K562 (cell line): ENCODE data around the gene PPDPF. TPM values are rescaled to one million over a fixed set of nuclear protein-coding genes. Genes with fewer than 3 reads are reported as not detected.

Source experiments
- ATAC-seq: fragments of 200-7000 bp; cut with Tn5 transposase; 3 replicates; pipeline ENCODE4 v1.9.1; 2020; ENCODE audit warnings: moderate library complexity
- BruUV-seq: library from RNA; stranded (reverse); fragments of 400-500 nt; replicated peaks from 2 replicates; lab custom pipeline; 2021; lab: Mats Ljungman, UMichigan
- CTCF ChIA-PET: fragments of 300-600 bp; formaldehyde crosslinking; extraction: SDS; loops from one replicate; lab custom pipeline; 2021; ENCODE audit warnings: low intra/inter-chr PET ratio; lab: Yijun Ruan, JAX
- POLR2A ChIA-PET: fragments of 300-600, 350-650 bp; sonication (Branson Sonifier 250); formaldehyde crosslinking; extraction: SDS; loops from one replicate; lab custom pipeline; 2021; ENCODE audit warnings: antibody characterized with exemption, inconsistent platforms; lab: Yijun Ruan, JAX
- DNase-seq, 4 experiments: peaks; one replicate each; pipeline versions ENCODE4 v3.0.0 to v3.0.0-alpha.2; 2011 to 2018; ENCODE audit warnings: low spot score in 3 of 4, mixed read lengths in 3 of 4; ENCODE audit errors: extremely low read depth in 1 of 4
- FAIRE-seq: peaks from 2 replicates; lab custom pipeline; 2011; peaks lifted over from hg19 to GRCh38; lab: Jason Lieb, UNC
- H2AFZ ChIP-seq: 2 replicates; pipeline ENCODE4 v1.6.0; 2011; ENCODE audit warnings: low read depth, low read length, control low read depth, inconsistent platforms
- H3K27ac ChIP-seq: fragments of 200-600 bp; 3 replicates; pipeline ENCODE4 v1.8.0; 2011; ENCODE audit warnings: low read depth, mild to moderate bottlenecking, control low read depth, inconsistent platforms, low read length, moderate library complexity, mixed read lengths; ENCODE audit errors: extremely low read depth
- H3K27me3 ChIP-seq, 2 experiments: fragments of 300-600 bp in 1 of 2; 2 replicates in 1 of 2; 3 replicates in 1 of 2; pipeline versions ENCODE4 v1.6.0 to v1.8.0; 2011; ENCODE audit warnings: inconsistent platforms in 2 of 2, low read length in 2 of 2, mild to moderate bottlenecking in 1 of 2, mixed read lengths in 1 of 2, moderate library complexity in 1 of 2; ENCODE audit not compliant: control insufficient read depth in 2 of 2, insufficient read depth in 2 of 2
- H3K36me3 ChIP-seq: fragments of 300-600 bp; 3 replicates; pipeline ENCODE4 v1.8.0; 2011; ENCODE audit warnings: mild to moderate bottlenecking, low read length, inconsistent platforms; ENCODE audit not compliant: control insufficient read depth, insufficient read depth
- H3K4me1 ChIP-seq, 2 experiments: fragments of 200-600 bp in 1 of 2; replicated peaks in 1 of 2; 2 replicates in 1 of 2; 3 replicates in 1 of 2; pipeline versions ENCODE4 v1.5.1 to v1.8.0; 2011; ENCODE audit warnings: inconsistent platforms in 2 of 2, low read length in 2 of 2, mild to moderate bottlenecking in 1 of 2, mixed read lengths in 1 of 2, moderate library complexity in 1 of 2; ENCODE audit not compliant: control insufficient read depth in 2 of 2, insufficient read depth in 2 of 2
- H3K4me2 ChIP-seq: 2 replicates; pipeline ENCODE4 v1.6.1; 2011; ENCODE audit warnings: low read length, control low read depth, inconsistent platforms, mixed read lengths; ENCODE audit not compliant: insufficient read depth
- H3K4me3 ChIP-seq: fragments of 200-600 bp; sonication (generic), shearing (Covaris generic); 2 replicates; pipeline ENCODE4 v1.5.1; 2016; ENCODE audit warnings: control low read depth, inconsistent platforms
- H3K79me2 ChIP-seq: fragments of 200-600 bp; 3 replicates; pipeline ENCODE4 v1.8.0; 2011; ENCODE audit warnings: low read length, inconsistent platforms; ENCODE audit not compliant: control insufficient read depth, insufficient read depth
- H3K9ac ChIP-seq, 2 experiments: 2 replicates each; pipeline versions ENCODE4 v1.6.0 to v1.6.1; 2011; ENCODE audit warnings: low read depth in 2 of 2, low read length in 2 of 2, control low read depth in 1 of 2, inconsistent platforms in 1 of 2, mild to moderate bottlenecking in 1 of 2, mixed read lengths in 1 of 2; ENCODE audit not compliant: insufficient read depth in 1 of 2
- H3K9me1 ChIP-seq: one replicate; pipeline ENCODE4 v1.6.0; 2011; ENCODE audit warnings: inconsistent platforms, mild to moderate bottlenecking, low read length, moderate library complexity; ENCODE audit not compliant: control insufficient read depth, insufficient read depth
- H3K9me3 ChIP-seq: replicated peaks from 2 replicates; pipeline ENCODE4 v1.5.1; 2011; ENCODE audit warnings: low read depth, low read length, inconsistent platforms; ENCODE audit not compliant: control insufficient read depth, insufficient read depth
- H4K20me1 ChIP-seq: replicated peaks from 2 replicates; pipeline ENCODE4 v1.6.1; 2011; ENCODE audit warnings: low read length, inconsistent platforms, mixed read lengths; ENCODE audit not compliant: control insufficient read depth, insufficient read depth
- BDP1 ChIP-seq: IDR thresholded peaks from 3 replicates; pipeline ENCODE4 v1.6.1; 2011; ENCODE audit not compliant: insufficient read length, insufficient read depth
- PCBP1 ChIP-seq: fragments of 200-400 bp; formaldehyde crosslinking; IDR thresholded peaks from 2 replicates; pipeline ENCODE4 v1.6.1; 2018; ENCODE audit warnings: mild to moderate bottlenecking, low read depth, low read length; ENCODE audit not compliant: poor library complexity, severe bottlenecking
- RBM34 ChIP-seq: fragments of 200-400 bp; formaldehyde crosslinking; IDR thresholded peaks from 2 replicates; pipeline ENCODE4 v1.6.1; 2018; ENCODE audit warnings: low read length, borderline replicate concordance; ENCODE audit not compliant: insufficient read depth
- ZNF707 ChIP-seq: fragments of 250-450 bp; sonication (Bioruptor Pico); conservative IDR thresholded peaks from 2 replicates; pipeline ENCODE4 v1.8.0; 2022; ENCODE audit warnings: inconsistent platforms, mild to moderate bottlenecking, moderate library complexity
- WGBS: fragments of 100-300 bp; shearing (Covaris generic); methylation state at CpG from one replicate; pipeline ENCODE4 v1.1.6; 2016; ENCODE audit warnings: low coverage, mixed read lengths; ENCODE audit not compliant: insufficient coverage; ENCODE audit errors: missing lambda C conversion rate; 5-methylcytosine and 5-hydroxymethylcytosine counted together
- in situ Hi-C: fragments of 300-500 bp; cut with MboI; formaldehyde crosslinking; loops from 4 replicates; pipeline ENCODE4 v1.15.0; 2018; ENCODE audit warnings: inconsistent platforms, mixed read lengths
- intact Hi-C: fragments of 100-400 bp; cut with micrococcal nuclease; formaldehyde crosslinking; loops from 2 replicates; pipeline ENCODE4 v1.14.2; 2022
- polyA plus RNA-seq, 8 experiments: library from polyadenylated mRNA; depleted of rRNA in 4 of 8; stranded (reverse) in 5 of 8; unstranded in 3 of 8; fragments of >200 nt; fragmentation: Nextera tagmentation in 2 of 8; fragmentation: Illumina TruSeq in 1 of 8; extraction: Ambion mirVana in 2 of 8; extraction: Trizol in 1 of 8; gene quantifications; 2 replicates each; pipeline versions ENCODE4 v1.2.1 to v1.2.3, GENCODE V29; 2011 to 2014; ENCODE audit warnings: inconsistent platforms in 1 of 8, missing spikeins in 1 of 8
- total RNA-seq, 7 experiments: library from RNA; depleted of rRNA in 6 of 7; stranded (reverse); fragments of >200 nt in 6 of 7; fragmentation: Illumina TruSeq in 2 of 7; extraction: Trizol in 2 of 7; gene quantifications; 2 replicates each; pipeline versions ENCODE4 v1.2.1 to v1.2.3, GENCODE V29; 2011 to 2021; ENCODE audit warnings: low replicate concordance in 1 of 7
- TF ChIP-seq, protein P1 (sequence below): fragments of 250-450 bp; sonication (Bioruptor Pico); IDR thresholded peaks from 2 replicates; pipeline ENCODE4 v1.4.0; 2020; ENCODE audit warnings: mild to moderate bottlenecking, moderate library complexity
- TF ChIP-seq, protein P2 (sequence below): fragments of 450-650 bp; IDR thresholded peaks from 2 replicates; pipeline ENCODE4 v1.6.1; 2016

Gene PPDPF
- total and polyA plus RNA-seq, 9 of the 15 experiments (the other 6 are each of a cell fraction or from before 2014, with no cell fraction given), result 0.77 to 233 (median 10.5) TPM

DNA sequence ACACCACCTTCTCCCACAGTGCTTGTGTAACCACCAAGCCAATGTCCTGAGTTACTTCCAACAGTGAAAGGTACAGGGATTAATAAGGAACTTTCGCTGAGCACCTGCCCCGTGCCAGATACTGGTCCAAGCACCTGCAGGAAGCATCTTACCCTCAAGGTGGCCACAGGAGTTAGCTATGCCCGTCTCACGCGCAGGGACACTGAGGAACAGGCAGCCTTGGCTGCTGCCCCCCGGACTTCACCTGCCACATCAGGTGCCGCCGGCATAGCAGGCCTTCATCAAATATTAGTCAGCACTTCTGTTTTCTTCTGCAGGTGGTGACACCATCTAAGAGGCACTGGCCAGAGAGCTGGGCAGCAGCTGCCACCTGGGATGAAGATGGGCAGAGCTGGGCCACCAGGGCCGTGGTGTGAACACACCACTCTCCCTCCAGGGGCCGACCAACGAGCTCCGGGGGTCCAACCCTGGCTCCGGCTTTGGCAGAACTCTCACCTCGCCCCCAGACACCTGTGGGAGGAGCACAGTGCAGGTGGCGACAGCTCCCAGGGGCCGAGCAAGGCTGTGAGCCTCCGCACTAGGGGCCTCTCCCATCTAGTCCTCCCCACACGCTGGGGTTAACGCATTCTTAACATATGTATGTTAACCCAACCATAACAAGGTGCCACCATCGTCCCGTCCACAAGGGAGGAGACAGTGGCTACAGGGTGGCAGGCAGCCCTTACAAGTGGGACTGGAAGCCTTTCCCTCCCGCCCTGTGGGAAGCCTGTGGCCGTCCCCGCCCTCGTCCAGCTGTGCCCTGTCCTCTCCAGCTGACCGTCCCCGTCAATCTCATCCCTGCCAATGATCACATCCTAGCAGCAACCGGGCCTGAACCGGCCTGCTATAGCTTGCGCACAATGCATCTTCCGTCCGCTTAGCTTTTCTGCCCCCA lies 2.9 kb upstream of the PPDPF start:
- Histone ChIP-seq H3K4me2 (no peak overlapping the region), H3K27ac (no peak overlapping the region), H3K79me2 (peaks cover 14% of the 10 kb centered on the region), H3K9me1 (no peaks in the 10 kb centered on the region), H3K27me3 (peaks cover 37 to 41% of the 10 kb centered on the region in 2 experiments), H4K20me1 (no peaks in the 10 kb centered on the region), H3K4me3 (no peak overlapping the region), H2AFZ (no peak overlapping the region), H3K4me1 (peaks cover 10 to 49% of the 10 kb centered on the region in 2 experiments; a peak in 4 of 5 replicates), H3K9me3 (peaks cover 2% of the 10 kb centered on the region; the same call in 1 of the 2 replicates), H3K9ac (0 out of 4 replicates have a peak overlapping the region, but pooled peaks of 1 of the 2 experiments have one; percentile 9), H3K36me3 (peaks cover 13% of the 10 kb centered on the region; the same call in 2 of the 3 replicates)
- 27% methylated on average over 28 of the region's 32 CpGs for WGBS
- no peak for ATAC-seq
- no TSS peak for BruUV-seq
- CTCF ChIA-PET, result no interaction called here
- no peak for FAIRE-seq
- no peak for DNase-seq
- TF ChIP-seq BDP1 (no peak), ZNF707 (CRISPR knock-in tag) (no peak), RBM34 (no peak), PCBP1 (no peak)
- TF ChIP-seq, protein P1, sequence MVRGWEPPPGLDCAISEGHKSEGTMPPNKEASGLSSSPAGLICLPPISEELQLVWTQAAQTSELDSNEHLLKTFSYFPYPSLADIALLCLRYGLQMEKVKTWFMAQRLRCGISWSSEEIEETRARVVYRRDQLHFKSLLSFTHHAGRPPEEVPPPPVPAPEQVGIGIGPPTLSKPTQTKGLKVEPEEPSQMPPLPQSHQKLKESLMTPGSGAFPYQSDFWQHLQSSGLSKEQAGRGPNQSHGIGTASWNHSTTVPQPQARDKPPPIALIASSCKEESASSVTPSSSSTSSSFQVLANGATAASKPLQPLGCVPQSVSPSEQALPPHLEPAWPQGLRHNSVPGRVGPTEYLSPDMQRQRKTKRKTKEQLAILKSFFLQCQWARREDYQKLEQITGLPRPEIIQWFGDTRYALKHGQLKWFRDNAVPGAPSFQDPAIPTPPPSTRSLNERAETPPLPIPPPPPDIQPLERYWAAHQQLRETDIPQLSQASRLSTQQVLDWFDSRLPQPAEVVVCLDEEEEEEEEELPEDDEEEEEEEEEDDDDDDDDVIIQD (CRISPR knock-in tag), result no peak
- TF ChIP-seq, protein P2, sequence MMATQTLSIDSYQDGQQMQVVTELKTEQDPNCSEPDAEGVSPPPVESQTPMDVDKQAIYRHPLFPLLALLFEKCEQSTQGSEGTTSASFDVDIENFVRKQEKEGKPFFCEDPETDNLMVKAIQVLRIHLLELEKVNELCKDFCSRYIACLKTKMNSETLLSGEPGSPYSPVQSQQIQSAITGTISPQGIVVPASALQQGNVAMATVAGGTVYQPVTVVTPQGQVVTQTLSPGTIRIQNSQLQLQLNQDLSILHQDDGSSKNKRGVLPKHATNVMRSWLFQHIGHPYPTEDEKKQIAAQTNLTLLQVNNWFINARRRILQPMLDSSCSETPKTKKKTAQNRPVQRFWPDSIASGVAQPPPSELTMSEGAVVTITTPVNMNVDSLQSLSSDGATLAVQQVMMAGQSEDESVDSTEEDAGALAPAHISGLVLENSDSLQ, result no peak
- in situ Hi-C loops, result no loop called here
- POLR2A ChIA-PET, result interaction anchor here (0.8 to 1.9 kb wide), 3 partner anchors 9 to 20 kb away, joined by 4 to 9 read pairs (median 5); no protein-coding TSS in a partner anchor
- intact Hi-C loops, result no loop called here
